Ascending aorta (tissue), 2 donors: ENCODE data around the gene VTI1A. TPM values are rescaled to one million over a fixed set of nuclear protein-coding genes. Genes with fewer than 3 reads are reported as not detected.

Experiments
- DNase-seq, 2 donors: peaks; one replicate each; pipeline ENCODE4 v3.0.0-alpha.2; 2019; ENCODE audit warnings: low spot score in 2 of 2
- H3K27ac ChIP-seq, 2 donors: fragments of 200-600 bp; sonication (generic); one replicate each; pipeline ENCODE4 v1.5.1; 2016 to 2017; ENCODE audit warnings: mild to moderate bottlenecking in 1 of 2
- H3K27me3 ChIP-seq: fragments of 200-600 bp; sonication (generic); one replicate; pipeline ENCODE4 v1.5.1; 2017
- H3K36me3 ChIP-seq, 2 donors: fragments of 200-600 bp; sonication (generic); one replicate each; pipeline ENCODE4 v1.5.1; 2016
- H3K4me1 ChIP-seq, 2 donors: fragments of 200-600 bp; sonication (generic); one replicate each; pipeline ENCODE4 v1.5.1; 2016 to 2017; ENCODE audit warnings: mild to moderate bottlenecking in 1 of 2
- H3K4me3 ChIP-seq, 2 donors: fragments of 200-600 bp; sonication (generic); one replicate each; pipeline ENCODE4 v1.5.1; 2016 to 2017; ENCODE audit warnings: mild to moderate bottlenecking in 1 of 2
- H3K9me3 ChIP-seq, 2 donors: fragments of 200-600 bp; sonication (generic); one replicate each; pipeline ENCODE4 v1.5.1; 2016
- intact Hi-C: fragments of 100-400 bp; cut with DNase I; formaldehyde crosslinking; loops from one replicate; pipeline ENCODE4 v1.15.1; 2023
- total RNA-seq: library from RNA; depleted of rRNA; stranded (reverse); fragments of >200 nt; gene quantifications from one replicate; pipeline ENCODE4 v1.1.0, GENCODE V29; 2016
- TF ChIP-seq, protein P1 (sequence below), 3 experiments: fragments of 200-600 bp in 2 of 3; fragments of 450-650 bp in 1 of 3; sonication (generic) in 2 of 3; IDR thresholded peaks; one replicate each; pipeline ENCODE4 v1.5.1; 2016 to 2019; ENCODE audit warnings: antibody characterized with exemption in 3 of 3, mild to moderate bottlenecking in 1 of 3, moderate library complexity in 1 of 3

VTI1A gene
- total RNA-seq, 1 donor from 2014 or later = 32.5 TPM

DNA sequence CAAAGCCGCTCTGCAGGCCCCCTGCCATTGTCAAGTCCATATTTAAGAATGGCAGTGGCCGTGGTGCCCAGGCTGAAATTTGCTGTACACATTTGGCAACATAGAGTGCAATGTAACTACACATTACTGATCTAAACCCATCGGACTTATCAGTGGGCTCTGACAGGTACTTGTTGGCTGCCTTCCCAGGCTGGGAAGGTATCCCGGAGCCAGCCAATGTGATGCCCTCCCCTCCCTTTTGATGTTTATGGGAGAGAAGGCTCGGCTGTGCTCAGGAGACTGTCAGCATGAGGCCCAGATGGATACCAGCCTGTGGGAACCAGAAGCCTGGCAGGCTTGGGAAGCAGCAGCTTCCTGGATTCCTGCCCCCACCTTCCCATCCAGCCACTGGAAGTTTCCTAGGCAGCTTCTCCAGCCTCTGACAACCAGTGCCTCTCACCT lies 357.0 kb downstream of the VTI1A start:
- no peaks in the 10 kb centered on the region for H3K36me3 ChIP-seq
- H3K27ac ChIP-seq = no peak overlapping the region
- H3K4me3 ChIP-seq = no peak overlapping the region
- peak in 1 of 2 donors; percentile 49 for DNase-seq
- intact Hi-C loops = loop anchor here (5.0 kb wide), 1 partner anchor 208 kb away; no protein-coding TSS in a partner anchor
- H3K9me3 ChIP-seq = no peaks in the 10 kb centered on the region
- TF ChIP-seq, protein P1, sequence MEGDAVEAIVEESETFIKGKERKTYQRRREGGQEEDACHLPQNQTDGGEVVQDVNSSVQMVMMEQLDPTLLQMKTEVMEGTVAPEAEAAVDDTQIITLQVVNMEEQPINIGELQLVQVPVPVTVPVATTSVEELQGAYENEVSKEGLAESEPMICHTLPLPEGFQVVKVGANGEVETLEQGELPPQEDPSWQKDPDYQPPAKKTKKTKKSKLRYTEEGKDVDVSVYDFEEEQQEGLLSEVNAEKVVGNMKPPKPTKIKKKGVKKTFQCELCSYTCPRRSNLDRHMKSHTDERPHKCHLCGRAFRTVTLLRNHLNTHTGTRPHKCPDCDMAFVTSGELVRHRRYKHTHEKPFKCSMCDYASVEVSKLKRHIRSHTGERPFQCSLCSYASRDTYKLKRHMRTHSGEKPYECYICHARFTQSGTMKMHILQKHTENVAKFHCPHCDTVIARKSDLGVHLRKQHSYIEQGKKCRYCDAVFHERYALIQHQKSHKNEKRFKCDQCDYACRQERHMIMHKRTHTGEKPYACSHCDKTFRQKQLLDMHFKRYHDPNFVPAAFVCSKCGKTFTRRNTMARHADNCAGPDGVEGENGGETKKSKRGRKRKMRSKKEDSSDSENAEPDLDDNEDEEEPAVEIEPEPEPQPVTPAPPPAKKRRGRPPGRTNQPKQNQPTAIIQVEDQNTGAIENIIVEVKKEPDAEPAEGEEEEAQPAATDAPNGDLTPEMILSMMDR (IDR thresholded peaks at IDR 0.05) = no peak
- no peaks in the 10 kb centered on the region for H3K27me3 ChIP-seq
- peaks cover 0 to 4% of the 10 kb centered on the region in 2 donors for H3K4me1 ChIP-seq

DNA sequence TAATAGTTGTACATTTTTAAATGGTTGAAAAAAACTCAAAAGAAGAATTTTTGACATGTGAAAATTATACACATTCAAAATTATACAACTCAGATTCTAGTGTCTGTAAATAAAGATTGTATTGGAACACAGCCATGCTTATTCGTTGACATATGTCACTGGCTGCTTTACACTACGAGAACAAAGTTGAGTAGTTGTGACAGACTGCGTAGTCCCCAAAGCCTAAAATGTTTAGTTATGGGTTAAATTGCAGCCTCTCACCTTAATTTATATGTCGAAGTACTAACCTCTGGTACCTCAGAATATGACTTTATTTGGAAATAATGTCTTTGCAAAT lies 358.2 kb downstream of the VTI1A start:
- no peak for DNase-seq
- H3K4me1 ChIP-seq = no peaks in the 10 kb centered on the region
- TF ChIP-seq, protein P1 (IDR thresholded peaks at IDR 0.05) = no peak
- H3K9me3 ChIP-seq = no peaks in the 10 kb centered on the region
- H3K27me3 ChIP-seq = no peaks in the 10 kb centered on the region
- H3K4me3 ChIP-seq = no peak overlapping the region
- H3K36me3 ChIP-seq = no peaks in the 10 kb centered on the region
- H3K27ac ChIP-seq = no peak overlapping the region
- intact Hi-C loops = no loop called here

DNA sequence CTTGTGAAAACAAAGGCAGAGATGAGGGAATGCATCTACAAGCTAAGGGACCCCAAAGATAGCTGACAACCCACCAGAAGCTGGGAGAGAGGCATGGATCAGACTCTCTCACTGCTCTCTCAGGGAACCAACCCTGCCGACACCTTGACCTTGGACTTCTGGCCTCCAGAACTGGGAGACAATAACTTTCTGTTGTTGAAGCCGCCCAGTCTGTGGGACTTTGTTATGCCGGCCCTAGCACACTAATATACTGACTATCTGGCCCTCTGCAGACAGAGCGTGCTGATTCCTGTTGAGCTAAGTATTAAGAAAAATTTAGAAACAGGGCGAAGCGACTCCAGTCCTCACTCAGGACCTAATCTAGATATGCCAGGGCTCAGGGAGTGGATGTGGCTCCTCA lies 358.7 kb downstream of the VTI1A start:
- DNase-seq = peak in 1 of 2 donors; percentile 33
- Histone ChIP-seq H3K27me3 (no peaks in the 10 kb centered on the region), H3K36me3 (no peaks in the 10 kb centered on the region), H3K9me3 (no peaks in the 10 kb centered on the region), H3K4me3 (no peak overlapping the region), H3K27ac (no peak overlapping the region), H3K4me1 (no peaks in the 10 kb centered on the region)
- TF ChIP-seq, protein P1 (IDR thresholded peaks at IDR 0.05) = no peak
- intact Hi-C loops = no loop called here

DNA sequence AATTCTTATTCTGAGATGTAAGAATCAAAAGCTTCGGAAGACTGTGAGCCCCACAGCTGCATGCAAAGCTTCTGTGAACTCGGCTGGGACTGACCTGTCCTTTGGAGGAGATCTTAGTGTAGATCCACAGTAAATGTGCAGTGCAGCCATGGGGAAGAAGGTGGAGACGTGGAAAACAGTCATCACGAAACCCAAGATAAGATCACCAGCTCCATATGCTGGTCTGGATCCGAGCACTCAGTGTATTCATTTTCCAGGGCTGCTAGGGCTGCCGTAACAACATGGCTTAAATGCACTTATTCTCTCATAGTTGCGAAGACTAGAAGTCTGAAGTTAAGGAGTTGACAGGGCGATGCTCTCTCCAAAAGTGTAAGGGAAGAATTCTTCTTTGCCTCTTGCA lies 360.0 kb downstream of the VTI1A start:
- H3K9me3 ChIP-seq = no peaks in the 10 kb centered on the region
- intact Hi-C loops = no loop called here
- peak in 1 of 2 donors; percentile 15 for DNase-seq
- no peaks in the 10 kb centered on the region for H3K27me3 ChIP-seq
- TF ChIP-seq, protein P1 (IDR thresholded peaks at IDR 0.05) = no peak
- H3K4me1 ChIP-seq = no peaks in the 10 kb centered on the region
- no peak overlapping the region for H3K4me3 ChIP-seq
- no peaks in the 10 kb centered on the region for H3K36me3 ChIP-seq
- no peak overlapping the region for H3K27ac ChIP-seq

DNA sequence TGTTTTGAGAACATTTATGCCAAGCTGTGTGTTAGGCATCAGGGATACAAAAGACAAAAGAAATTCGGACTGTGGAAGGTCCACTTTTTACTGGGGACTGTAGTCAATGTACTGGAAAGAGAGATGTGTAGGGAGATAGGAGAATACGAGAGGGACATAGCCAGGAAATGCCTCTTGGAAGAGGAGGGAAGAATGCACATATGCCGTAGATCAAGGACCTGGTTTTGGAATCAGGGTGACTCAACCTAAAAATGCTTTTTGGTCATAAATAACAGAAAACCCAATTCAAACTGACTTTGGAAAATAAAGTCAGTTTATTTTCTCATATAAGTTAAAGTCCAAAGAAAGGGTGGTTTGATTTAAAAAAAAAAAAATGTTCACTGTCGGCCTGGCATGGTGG lies 362.7 kb downstream of the VTI1A start:
- Histone ChIP-seq H3K4me1 (peaks cover 4 to 6% of the 10 kb centered on the region in 2 donors), H3K36me3 (no peaks in the 10 kb centered on the region), H3K27me3 (no peaks in the 10 kb centered on the region), H3K9me3 (no peaks in the 10 kb centered on the region), H3K4me3 (no peak overlapping the region), H3K27ac (no peak overlapping the region)
- DNase-seq = no peak
- TF ChIP-seq, protein P1 (IDR thresholded peaks at IDR 0.05) = no peak
- intact Hi-C loops = loop anchor here (5.0 kb wide), 1 partner anchor 318 kb away; no protein-coding TSS in a partner anchor

DNA sequence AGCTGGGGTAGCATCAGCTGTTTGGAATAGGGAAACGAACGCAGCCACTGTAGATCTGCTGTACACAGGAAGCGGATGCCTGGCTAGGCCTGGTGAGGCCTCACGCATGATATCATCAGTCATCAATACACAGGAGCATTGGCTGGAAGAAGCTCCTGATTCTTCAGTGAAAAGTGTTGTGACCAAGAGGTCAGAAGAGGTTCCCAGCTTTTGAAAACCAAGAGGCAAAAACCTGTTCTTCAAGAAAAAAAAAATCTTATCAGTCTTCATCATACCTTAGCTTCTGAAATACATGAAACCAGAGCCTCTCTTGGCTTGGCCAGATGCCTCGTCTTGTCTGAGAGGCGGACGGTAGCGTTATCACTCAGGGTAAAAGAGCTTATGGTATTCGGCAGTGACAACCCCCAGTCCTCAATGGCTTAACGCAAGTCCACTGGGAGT lies 363.7 kb downstream of the VTI1A start:
- Histone ChIP-seq H3K4me3 (no peak overlapping the region), H3K36me3 (no peaks in the 10 kb centered on the region), H3K27ac (peak overlapping the region in 1 of 2 donors; percentile 29), H3K4me1 (peaks cover 4 to 12% of the 10 kb centered on the region in 2 donors), H3K27me3 (no peaks in the 10 kb centered on the region), H3K9me3 (no peaks in the 10 kb centered on the region)
- DNase-seq = peak in 1 of 2 donors; percentile 52
- TF ChIP-seq, protein P1 (IDR thresholded peaks at IDR 0.05) = no peak
- intact Hi-C loops = loop anchor here (5.0 kb wide), 1 partner anchor 317 kb away; no protein-coding TSS in a partner anchor
